NCI-H128 (cell line): ENCODE results near the gene TMEM184C.

Experiments used
- DNase-seq: peaks from one replicate; lab custom pipeline; 2025; ENCODE audit not compliant: unreplicated experiment; lab: John Stamatoyannopoulos, UW

The TMEM184C gene

DNA sequence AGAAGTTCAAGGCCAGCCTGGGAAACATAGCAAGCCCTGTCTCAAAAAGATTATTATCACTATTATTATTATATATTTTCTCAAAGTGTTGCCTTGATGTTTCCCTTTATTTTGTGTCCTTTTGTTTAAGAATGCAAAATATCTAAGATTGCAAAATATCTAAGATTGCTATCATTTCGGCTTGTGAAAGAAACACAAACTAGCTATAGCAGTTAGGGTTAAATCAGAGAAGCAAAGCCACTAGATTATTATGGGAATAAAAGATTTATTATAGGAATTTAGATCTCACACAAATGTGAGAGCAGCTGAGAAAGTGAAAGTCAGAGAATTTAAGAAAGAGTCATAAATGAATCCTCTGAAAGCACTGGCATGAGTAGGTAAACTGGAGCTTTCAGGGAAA is 18.0 kb upstream of the TMEM184C start:
- no peak for DNase-seq

DNA sequence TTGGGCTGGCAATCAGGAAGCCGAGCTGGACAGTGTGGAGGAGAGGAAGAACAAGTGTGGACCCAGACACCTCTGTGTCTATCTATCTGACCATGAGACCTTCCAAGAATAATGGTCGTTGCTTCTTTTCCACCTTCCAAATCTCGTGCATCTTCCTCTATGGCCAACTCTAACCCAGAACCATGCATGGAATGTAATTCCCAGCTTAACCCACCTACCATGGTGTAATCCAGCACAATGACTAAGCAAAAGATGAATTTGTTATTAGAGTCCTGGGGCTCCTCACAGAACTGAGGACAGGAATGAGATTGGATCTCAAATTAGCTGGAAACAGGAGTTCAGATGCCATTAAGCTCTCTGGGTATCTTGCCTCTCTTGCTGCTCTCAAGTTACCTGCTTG is 17.4 kb upstream of the TMEM184C start:
- DNase-seq: no peak

DNA sequence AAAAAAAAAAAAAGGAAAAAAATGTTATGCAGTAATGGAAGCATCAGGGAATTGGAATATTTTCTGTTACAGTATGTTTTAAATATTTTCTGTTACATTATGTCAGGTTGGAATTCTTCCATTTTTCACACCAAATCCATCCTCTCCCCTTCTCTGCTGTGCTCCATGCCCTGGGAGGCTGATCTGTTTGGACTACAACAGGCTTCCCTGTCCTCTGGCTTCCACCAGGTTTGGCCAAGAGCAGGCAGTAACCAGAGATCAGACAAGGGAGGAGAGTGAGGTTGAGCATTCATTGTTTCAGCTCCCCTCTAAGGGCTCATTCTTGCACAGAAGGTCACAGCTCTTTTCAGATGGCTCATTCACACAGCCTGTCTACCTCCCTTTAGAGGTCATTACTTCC is 11.7 kb upstream of the TMEM184C start:
- DNase-seq: no peak

DNA sequence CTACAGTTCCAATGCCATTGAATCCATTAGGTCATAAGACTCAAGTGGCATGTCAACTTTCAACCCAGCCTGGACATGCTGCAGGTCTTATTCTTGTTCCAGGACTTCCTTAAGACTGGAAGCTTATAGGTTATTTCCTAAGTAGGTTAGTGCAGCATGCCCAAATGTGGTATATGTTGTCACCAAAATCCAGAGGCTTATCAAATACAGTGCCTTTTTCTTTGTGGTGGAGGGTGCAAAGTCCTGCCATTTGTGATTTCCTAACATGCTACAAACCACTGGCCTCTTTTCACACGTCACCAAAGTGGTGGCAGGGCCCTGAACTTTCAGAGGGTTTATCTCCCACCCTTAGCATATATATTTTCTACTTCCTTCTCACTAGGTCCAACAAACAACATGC is 9.7 kb upstream of the TMEM184C start:
- DNase-seq: no peak

DNA sequence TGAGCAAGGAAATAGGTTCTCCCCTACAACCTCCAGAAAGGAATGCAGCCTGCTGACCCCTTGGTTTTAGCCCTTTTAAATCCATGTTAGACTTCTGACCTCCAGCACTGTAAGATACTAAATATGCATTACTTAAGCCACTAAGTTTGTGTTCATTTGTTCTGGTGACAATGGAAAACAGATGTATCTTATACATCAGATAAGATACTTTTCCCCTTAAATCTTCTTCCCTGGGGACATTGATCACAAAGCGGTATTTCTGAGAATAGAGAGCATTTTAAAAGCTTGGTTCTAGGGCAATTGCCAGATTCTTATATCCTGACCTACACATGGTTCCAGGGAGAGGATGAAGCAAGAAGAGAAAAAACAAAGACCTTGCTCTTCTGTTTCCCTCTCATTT is 6.5 kb upstream of the TMEM184C start:
- no peak for DNase-seq

DNA sequence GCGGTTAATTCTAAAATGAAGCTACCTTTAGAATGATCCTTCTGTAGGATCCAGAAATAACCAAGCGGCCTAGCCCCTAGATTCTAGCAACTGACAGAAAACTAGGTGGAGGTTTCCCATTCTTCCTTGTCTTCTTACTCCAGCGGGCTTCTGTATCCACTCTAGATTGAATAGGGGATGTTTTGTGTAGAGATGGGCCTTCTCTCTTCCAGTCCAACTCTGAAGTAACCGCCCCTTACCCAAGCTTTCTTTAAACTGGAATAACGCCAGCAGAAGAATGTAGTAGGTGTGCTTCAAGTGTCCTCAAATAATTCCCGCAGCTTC is 386 bp upstream of the TMEM184C start:
- DNase-seq: no peak

DNA sequence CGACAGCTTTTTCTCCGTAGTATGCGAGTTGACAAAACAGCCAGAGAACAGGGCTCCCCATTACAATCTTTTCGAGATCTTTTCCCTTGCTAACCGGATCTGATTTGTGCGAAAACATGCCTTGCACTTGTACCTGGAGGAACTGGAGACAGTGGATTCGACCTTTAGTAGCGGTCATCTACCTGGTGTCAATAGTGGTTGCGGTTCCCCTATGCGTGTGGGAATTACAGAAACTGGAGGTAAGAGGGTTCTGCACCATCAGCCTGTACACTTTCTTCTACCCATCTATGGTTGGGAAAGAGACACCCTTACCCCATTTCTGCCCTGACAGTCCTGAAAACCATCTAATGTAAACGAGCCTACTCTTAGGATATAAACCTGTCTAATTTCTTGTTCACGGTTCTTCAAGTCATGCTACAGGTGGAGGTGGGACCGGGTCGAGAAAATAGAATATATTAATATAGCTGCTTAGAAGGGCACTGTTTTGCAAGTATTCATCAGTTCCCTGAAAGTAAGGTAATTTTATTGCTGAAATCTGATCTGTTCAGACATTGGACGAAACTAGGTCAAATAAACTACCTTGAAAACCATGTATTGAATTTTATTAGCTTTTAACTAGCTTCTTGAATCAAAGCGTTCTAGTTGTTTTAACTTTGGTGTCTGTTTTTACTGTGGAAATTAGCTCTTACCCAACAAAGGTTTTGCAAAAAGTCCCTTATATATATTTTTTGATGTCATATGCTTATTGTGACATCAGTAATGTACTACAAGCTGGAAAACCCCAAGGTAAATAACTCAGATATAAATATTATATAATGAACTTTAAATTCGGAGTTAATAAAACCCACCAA is 869 bp downstream of the TMEM184C start:
- no peak for DNase-seq

DNA sequence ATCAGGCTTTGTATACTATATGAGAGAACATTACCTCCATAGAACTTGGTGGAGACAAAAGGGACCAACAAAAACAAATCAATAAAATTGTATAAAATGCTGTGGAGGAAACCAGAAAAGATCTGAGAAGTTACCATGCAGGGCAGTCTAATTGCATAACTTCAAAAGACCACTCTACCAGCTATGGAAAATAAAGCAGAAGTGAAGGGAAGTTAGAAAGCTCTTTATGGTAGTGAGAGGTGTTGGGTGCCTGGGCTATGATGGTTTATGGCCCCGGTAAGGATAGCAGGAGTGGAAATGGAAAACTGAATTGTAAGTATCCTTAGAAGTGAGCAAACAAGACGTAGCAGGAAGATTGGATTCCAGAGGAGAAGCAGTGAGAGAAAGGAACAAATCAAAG is 3.1 kb downstream of the TMEM184C start:
- DNase-seq: no peak

DNA sequence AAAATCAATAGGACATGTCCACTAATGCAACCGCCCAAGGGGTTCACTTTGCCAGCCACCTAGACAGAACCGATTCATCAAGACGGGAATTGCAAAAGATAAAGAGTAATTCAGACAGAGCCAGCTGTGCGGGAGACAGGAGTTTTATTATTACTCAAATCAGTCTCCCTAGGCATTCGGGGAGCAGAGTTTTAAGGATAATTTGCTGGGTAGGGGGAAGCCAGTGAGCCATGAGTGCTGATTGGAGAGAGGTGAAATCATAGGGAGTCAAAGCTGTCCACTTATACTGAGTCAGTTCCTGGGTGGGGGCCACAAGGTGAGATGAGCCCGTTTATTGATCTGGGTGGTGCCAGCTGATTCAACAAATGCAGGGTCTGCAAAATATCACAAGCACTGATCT is 8.5 kb downstream of the TMEM184C start:
- no peak for DNase-seq

DNA sequence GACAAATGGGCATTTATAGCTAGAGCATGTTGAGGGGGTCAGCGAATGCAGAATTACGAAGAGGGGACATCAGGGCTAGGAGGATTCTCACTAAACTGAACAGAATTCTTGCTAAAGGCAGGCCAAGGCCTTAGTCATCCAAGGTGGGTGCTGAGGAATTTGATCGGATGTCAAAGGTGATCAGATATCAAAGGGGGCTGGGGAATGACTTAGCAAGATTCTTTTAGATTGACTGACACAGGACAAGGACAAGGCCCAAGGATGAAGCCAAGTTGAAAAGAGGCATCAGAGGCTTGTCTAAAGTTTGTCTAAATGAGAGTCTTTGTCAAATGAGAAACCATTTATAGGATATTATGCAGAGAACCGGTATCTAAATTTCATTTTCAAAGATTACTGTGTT is 9.7 kb downstream of the TMEM184C start:
- DNase-seq: no peak

DNA sequence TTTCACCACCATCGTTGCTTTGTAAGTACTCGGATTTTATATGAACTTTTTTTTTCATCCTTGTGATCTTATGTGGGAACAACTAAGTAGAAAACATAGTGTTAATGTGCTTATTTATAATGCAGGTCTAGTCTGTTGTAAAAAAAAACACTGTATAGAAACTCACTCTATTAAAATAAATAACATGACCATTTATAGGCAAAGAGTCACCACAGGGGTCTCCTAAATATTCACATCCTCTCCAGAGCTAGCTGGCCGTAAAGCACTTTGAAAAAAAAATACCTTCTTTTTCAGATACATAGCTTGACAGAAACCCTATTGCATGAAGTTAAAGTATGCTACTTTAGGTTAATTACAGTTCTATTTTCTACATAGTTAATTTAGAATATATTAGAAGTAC is 11.2 kb downstream of the TMEM184C start:
- DNase-seq: no peak

DNA sequence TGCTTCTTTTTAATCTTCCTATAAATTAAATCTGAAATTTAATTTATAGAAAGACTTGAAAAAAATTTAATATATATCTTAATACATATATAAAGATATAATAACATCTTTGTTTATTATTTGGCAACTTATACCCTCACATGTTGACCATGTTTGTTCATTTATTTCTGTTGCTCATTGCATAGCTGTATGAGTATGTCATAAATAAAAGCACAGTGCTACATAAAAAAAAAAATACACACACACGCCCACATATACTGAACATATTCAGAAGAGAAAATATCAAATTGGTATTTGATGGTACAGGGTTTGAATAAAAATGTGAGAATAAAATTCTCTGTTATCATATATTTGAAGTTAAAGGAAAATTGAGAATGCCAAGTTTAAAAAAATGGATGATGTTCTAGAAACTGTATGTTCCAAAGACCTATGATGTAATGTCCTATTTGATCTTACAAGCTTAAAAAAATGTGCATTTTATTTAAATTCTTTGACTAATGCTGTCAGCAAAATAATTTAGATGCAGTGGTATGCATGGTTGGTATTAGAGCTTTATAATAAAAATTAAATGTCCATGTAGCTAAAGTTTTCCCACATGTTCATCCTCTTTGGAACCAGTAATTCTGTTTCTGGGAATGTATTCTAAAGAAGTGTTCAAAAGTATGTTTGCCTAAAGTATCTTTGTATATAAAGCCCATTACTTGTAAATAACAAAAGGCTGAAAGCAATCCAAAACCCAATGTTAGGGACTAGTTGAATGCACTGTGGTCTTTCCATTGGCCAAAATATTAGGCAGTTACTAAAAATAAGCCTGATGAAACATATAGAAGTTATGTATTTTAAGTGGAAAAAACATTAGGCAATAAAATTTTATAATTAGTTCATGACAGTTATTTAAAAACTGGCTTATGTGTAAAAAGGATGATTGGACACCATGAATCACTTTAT is 12.9 kb downstream of the TMEM184C start:
- DNase-seq: no peak

DNA sequence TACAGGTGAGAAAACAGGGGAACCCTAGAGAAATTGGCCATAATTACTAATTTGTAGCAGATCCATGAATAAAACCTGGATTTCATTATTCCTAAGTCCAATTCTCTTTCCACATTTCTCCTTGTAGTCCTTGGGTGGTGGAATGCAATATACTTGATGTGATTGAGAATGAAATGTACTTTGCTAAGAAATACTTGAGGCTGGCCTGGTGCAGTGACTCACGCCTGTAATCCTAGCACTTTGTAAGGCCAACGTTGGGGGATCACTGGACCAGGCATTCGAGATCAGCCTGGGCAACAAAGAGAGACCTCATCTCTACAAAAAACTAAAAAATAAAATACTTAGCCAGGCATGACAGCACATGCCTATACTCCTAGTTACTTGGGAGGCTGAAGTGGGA is 15.9 kb downstream of the TMEM184C start:
- DNase-seq: no peak

DNA sequence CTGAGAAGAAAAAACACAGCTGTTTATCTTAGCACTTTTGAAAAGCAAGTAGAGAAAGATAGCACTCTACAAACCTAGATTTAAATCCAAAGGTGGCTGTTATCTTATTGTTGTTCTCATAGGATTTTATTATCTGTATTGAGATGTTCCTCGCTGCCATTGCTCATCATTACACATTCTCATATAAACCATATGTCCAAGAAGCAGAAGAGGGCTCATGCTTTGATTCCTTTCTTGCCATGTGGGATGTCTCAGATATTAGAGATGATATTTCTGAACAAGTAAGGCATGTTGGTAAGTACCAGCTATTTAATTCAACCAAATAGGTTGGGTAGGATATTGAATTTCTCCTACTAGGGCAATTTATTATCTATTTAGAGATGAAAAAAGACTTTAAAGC is 16.4 kb downstream of the TMEM184C start:
- DNase-seq: no peak

DNA sequence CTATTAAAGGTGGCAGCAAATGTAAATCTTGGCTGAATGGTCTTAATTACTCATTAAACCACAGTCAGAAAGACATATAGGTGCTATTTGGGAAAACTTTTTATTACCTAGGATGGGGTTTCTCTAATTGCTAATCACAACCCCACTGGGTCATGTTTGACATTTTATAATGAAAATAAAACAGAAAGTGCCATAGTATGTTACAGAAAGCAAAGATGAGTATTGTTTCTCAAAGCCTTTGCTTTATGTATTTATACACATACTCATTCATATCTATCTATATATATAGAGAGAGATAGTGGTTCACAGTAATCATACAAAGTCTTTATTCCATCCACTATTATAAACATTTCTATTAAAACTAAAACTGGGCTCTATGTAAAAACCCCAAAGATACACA is 18.2 kb downstream of the TMEM184C start:
- DNase-seq: no peak

DNA sequence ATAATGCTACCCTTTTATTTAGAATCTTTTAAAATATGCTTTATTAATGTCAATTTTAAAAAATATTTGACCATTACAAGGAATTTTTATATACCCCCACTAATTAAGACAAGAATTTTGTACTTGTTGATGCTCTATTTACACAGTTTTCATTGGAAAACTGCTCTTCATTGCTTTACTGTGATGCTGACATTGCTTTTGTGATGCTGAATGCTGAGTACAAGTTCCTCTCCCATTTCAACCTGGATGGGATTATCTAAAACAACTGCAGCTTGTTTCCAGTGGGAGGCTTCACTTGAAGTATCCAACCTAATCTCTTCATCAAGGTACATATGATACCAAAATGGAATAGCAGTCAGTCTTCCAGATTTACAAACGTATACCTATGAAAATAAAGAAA is 21.2 kb downstream of the TMEM184C start:
- DNase-seq: no peak

DNA sequence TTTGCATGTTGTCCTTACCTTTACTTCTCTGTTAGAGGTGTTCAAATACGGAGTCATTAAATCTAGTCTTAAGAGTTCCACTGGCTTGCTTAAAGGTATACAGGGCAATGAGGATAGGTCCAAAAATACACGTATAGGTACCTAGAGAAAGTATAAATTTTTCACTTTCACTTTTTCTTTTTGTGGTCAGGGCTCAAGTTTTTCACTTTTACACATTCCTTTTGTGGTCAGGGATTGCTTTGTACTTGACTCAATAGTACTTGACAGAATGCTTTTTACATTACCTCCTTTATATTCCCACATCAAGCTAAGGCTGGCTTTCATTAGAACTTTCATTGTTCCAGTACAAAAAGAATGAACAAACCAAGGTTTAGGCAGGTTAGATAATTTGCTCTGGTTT is 21.7 kb downstream of the TMEM184C start:
- no peak for DNase-seq

DNA sequence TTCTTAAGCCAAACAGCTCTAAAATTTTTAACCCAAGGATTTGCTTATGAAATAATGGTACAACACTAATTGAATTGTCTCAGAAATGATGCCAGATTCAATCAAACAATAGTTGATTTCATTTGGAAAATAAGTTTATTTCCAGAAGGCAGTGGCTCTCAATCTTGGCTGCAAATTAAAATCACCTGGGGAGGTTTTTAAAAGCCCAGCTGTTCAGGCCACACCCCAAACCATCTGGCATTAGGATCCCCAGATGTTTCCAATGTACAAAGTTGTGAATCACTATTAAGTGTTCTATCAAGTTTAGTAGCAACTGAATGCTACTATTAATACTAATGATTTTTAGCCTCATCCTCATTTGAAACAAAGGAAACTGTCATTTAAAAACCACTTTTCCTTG is 22.2 kb downstream of the TMEM184C start:
- DNase-seq: no peak

DNA sequence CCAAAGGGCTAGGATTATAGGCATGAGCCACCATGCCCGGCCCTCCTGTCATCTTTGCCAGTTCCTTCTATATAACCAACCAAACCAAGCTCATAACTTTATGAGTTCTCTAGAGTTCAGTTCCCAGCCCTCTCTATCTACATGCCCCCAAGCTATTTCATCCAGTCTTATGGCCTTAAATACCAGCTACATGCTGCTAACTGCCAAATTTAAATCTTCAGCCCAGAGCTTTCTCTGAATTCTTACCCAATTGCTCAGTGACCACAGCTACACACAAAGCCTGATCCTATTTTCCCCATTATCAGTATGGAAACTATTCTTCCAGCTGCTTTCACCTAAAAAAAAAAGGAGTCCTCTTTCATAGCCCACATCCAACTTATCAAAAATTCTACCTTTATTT is 23.1 kb downstream of the TMEM184C start:
- no peak for DNase-seq

DNA sequence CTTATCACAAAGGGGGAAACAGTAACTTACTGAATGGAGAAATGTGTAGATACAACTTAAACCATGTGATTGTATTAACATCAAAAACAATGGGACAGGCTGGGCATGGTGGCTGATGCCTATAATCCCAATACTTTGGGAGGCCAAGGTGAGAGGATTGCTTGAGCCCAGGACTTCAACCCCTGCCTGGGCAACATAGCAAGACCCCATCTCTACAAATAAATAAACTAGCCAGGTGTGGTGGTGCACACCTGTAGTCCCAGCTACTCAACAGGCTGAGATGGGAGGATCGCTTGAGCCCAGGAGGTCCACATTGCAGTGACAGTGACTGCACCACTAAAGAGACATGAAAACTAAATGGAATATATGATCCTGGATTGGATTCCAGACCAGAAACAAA is 26.4 kb downstream of the TMEM184C start:
- DNase-seq: no peak

DNA sequence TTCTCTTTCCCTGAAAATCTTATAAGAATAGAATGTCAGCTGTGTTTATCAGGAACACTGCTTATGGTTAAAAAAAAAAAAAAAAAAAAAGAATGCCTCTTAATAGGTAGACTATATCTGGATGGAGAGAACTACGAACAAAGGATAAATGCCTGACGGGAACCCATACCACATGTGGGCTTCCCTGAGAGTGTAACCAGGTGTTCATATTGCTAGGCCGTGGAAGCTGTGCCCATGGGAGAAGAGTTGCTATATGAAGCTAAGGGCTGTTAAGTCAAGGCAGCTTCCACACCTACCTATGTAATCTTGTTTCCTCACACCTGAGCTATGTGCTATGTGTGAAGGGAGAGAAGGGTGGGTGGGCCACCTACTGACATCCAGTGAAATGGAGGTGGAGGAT is 27.3 kb downstream of the TMEM184C start:
- no peak for DNase-seq

DNA sequence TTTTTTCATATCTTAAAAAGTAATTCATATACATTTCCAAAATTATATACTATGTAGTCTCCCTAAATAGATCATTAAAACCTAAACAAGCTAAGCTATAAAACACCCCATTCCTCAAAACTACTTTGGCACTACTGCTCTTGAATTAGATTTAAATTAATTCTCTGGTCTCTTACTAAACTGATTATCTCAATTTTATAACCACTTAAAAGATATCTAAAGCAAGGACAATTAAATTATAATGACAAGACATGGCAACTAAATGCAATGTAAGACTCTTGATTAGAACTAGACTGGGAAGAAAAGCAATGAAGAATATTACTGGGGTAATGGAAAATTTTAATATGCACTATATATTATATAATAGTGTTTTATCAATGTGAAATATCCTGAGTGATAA is 27.9 kb downstream of the TMEM184C start:
- no peak for DNase-seq
